IgD-negative memory B cell (primary cell): ENCODE data around the gene NBEA. TPM values are rescaled to one million over a fixed set of nuclear protein-coding genes. Genes with fewer than 3 reads are reported as not detected.

Experiments
- H3K27ac Mint-ChIP-seq, 3 donors: one replicate each; pipeline ENCODE4 v1.8.0; 2020 to 2022; ENCODE audit warnings: mild to moderate bottlenecking in 3 of 3, mixed read lengths in 3 of 3, moderate library complexity in 1 of 3
- H3K27me3 Mint-ChIP-seq: one replicate; pipeline ENCODE4 v1.8.0; 2021; ENCODE audit warnings: mixed read lengths
- H3K36me3 Mint-ChIP-seq: one replicate; pipeline ENCODE4 v1.8.0; 2020; ENCODE audit warnings: mild to moderate bottlenecking, mixed read lengths
- H3K4me1 Mint-ChIP-seq, 3 donors: one replicate each; pipeline ENCODE4 v1.8.0; 2020 to 2022; ENCODE audit warnings: mixed read lengths in 3 of 3, mild to moderate bottlenecking in 1 of 3
- H3K4me3 Mint-ChIP-seq, 4 donors: one replicate each; pipeline ENCODE4 v1.8.0; 2020 to 2022; ENCODE audit warnings: mild to moderate bottlenecking in 4 of 4, mixed read lengths in 4 of 4, moderate library complexity in 3 of 4
- H3K9me3 Mint-ChIP-seq, 3 donors: one replicate each; pipeline ENCODE4 v1.8.0; 2020 to 2021; ENCODE audit warnings: mixed read lengths in 3 of 3, mild to moderate bottlenecking in 1 of 3
- polyA plus RNA-seq: library from polyadenylated mRNA; unstranded; fragments of 300-500 nt; fragmentation: Illumina TruSeq; gene quantifications from one replicate; pipeline ENCODE4 v1.2.3, GENCODE V29; 2021

NBEA gene
- polyA plus RNA-seq, 1 donor from 2014 or later = 0.61 TPM

- H3K27me3 Mint-ChIP-seq = no peaks in the 10 kb centered on the region
- peaks cover 0 to under 1% (median 0%) of the 10 kb centered on the region in 3 donors for H3K4me1 Mint-ChIP-seq
- H3K4me3 Mint-ChIP-seq = no peak overlapping the region
- peaks cover 2% of the 10 kb centered on the region for H3K36me3 Mint-ChIP-seq
- no peaks in the 10 kb centered on the region for H3K9me3 Mint-ChIP-seq
- no peak overlapping the region for H3K27ac Mint-ChIP-seq
Measured at GRCh38 chr13:35597451-35597850, 655.4 kb downstream of the NBEA start.

DNA sequence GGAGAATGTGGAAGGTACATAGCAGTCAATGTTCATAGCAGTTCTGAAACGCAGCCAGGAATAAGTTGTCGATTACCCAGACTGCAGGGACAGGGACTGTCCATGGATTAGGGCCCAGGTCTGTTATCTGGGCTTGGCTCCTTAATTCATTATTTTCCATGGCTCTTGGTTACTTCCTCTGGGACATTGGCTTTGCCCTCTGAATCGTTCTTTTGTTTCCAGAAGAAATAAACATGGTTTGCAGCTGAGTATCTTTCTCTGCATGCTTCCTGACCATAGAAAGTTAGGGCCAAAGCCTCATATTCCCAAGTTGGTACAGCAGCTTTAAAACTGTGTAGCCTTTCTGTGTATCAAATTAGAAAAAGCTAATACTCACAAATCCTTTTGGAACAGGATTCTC is 656.2 kb downstream of the NBEA start:
- Mint-ChIP-seq H3K4me1 (no peaks in the 10 kb centered on the region), H3K27ac (no peak overlapping the region), H3K4me3 (no peak overlapping the region), H3K9me3 (peaks cover 0 to 2% (median 0%) of the 10 kb centered on the region in 3 donors), H3K36me3 (peaks cover 2% of the 10 kb centered on the region), H3K27me3 (no peaks in the 10 kb centered on the region)

DNA sequence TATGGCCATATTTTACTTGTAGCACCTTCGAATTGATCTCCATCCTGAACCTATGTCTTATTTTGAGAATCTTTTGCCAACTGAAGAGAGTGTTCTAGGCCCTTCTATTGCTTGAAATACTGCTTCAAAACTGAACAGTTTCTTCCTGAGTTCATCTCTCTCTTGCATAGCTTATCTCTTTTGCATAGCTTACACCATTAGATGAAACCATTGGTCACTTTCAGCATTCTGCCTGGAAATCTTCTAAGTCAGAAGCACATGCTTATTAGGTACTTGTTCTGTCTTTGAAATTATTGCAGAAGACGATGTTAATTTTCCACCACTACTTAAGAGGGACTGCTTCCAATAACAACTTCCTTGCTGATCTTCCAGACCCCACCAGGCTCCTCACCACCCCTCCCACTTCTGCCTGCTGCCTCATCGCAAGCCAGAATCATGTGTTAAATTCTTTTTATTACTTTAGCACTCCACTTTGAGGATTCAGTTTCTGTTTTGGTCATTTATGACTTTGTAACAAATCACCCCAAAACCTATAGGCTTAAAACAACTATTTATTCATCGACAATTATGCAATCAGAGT is 656.8 kb downstream of the NBEA start:
- H3K9me3 Mint-ChIP-seq = peaks cover 0 to 2% (median 0%) of the 10 kb centered on the region in 3 donors
- H3K4me3 Mint-ChIP-seq = no peak overlapping the region

DNA sequence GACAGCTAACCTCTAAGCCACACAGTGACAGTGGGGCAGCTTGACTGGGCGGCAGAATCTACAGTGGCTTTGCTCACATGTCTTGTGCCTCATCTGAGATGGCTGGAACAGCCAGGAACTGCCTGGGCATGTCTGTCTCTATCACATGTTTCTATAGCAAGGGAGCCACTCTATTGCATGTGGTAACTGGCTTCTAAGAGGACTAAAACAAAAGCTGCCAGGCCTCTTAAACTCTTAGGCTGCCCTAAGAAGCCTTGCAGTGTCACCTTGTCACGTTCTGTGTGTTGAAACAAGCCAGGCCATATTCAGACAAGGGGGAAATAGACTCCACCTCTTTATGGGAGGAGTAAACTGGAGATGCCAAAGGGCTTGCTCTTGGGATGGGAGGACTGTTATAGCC is 657.3 kb downstream of the NBEA start:
- no peaks in the 10 kb centered on the region for H3K27me3 Mint-ChIP-seq
- peaks cover 0 to 2% (median 0%) of the 10 kb centered on the region in 3 donors for H3K9me3 Mint-ChIP-seq
- no peak overlapping the region for H3K4me3 Mint-ChIP-seq
- H3K4me1 Mint-ChIP-seq = no peaks in the 10 kb centered on the region
- H3K36me3 Mint-ChIP-seq = peaks cover 2% of the 10 kb centered on the region
- H3K27ac Mint-ChIP-seq = no peak overlapping the region

More for the DNA sequence above, 656.8 kb downstream of the NBEA start:
- Mint-ChIP-seq H3K27ac (no peak overlapping the region), H3K36me3 (peaks cover 2% of the 10 kb centered on the region), H3K27me3 (no peaks in the 10 kb centered on the region), H3K4me1 (no peaks in the 10 kb centered on the region)

DNA sequence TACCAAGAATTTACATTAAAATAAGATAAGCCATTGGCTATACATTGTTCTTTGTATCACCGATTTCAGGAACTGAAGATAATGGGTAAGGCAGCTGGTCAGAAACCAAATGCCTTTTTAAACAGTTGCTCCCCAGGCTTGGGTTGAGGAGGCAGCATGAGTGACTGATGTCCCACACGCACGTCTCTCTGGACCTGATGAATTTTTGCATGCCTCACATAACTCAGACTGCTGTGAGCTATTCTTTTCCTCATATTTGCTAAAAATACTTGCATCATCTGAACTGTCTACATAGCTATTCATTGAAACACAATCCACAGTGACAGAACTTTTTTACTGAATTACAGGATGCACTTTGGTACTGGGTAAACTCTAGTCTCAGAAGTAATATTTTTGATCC is 658.1 kb downstream of the NBEA start:
- no peaks in the 10 kb centered on the region for H3K4me1 Mint-ChIP-seq
- H3K9me3 Mint-ChIP-seq = peaks cover 0 to 2% (median 0%) of the 10 kb centered on the region in 3 donors
- no peak overlapping the region for H3K27ac Mint-ChIP-seq
- H3K27me3 Mint-ChIP-seq = no peaks in the 10 kb centered on the region
- no peak overlapping the region for H3K4me3 Mint-ChIP-seq
- peaks cover 2% of the 10 kb centered on the region for H3K36me3 Mint-ChIP-seq

DNA sequence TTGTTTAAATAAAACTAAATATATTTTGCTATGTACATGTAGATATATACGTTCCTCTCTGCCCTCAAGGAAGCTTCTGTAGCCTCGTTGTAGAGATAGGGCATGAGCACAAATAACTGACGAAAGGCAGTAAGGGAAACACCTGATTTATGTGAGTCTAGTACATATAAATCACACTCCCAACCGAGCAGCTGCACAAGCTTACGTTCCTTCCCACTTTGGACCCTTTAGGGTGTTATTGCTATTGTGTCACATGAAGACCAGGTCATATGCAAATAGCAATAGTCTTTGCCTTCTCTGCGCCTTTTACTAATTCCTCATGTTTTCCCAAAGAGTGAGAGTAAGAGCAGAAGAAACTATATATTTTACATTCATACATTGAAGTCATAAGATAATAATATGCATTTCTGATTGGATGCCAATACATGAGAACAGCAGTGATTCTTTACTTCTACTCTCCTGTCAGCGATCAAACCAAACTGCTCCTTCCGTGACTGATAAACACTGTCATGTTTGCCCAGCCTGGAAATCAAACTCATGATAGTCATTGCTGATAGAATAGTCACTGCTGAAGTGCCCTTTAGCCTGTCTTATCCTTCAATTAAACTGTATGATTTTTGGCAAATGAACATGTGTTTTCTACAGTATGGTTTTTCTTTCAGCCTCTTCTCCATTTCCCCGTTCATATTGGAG is 661.7 kb downstream of the NBEA start:
- Mint-ChIP-seq H3K9me3 (peaks cover 0 to 2% (median 0%) of the 10 kb centered on the region in 3 donors), H3K4me3 (no peak overlapping the region), H3K4me1 (no peaks in the 10 kb centered on the region), H3K36me3 (peaks cover 2% of the 10 kb centered on the region), H3K27ac (no peak overlapping the region), H3K27me3 (no peaks in the 10 kb centered on the region)

GRCh38 chr13:35614666-35615065 is 672.6 kb downstream of the NBEA start:
- no peak overlapping the region for H3K4me3 Mint-ChIP-seq
- H3K9me3 Mint-ChIP-seq = no peaks in the 10 kb centered on the region
- H3K27ac Mint-ChIP-seq = no peak overlapping the region
- H3K4me1 Mint-ChIP-seq = peaks cover 0 to 2% (median 2%) of the 10 kb centered on the region in 3 donors
- H3K27me3 Mint-ChIP-seq = no peaks in the 10 kb centered on the region
- H3K36me3 Mint-ChIP-seq = no peaks in the 10 kb centered on the region

GRCh38 chr13:35617420-35617819 is 675.4 kb downstream of the NBEA start:
- H3K4me1 Mint-ChIP-seq = peaks cover 0 to 2% (median 2%) of the 10 kb centered on the region in 3 donors
- H3K36me3 Mint-ChIP-seq = peaks cover 3% of the 10 kb centered on the region
- no peaks in the 10 kb centered on the region for H3K9me3 Mint-ChIP-seq
- no peak overlapping the region for H3K4me3 Mint-ChIP-seq
- H3K27ac Mint-ChIP-seq = no peak overlapping the region
- no peaks in the 10 kb centered on the region for H3K27me3 Mint-ChIP-seq

GRCh38 chr13:35618565-35619083 is 676.6 kb downstream of the NBEA start:
- Mint-ChIP-seq H3K36me3 (peaks cover 3% of the 10 kb centered on the region), H3K4me3 (no peak overlapping the region), H3K27ac (no peak overlapping the region), H3K9me3 (no peaks in the 10 kb centered on the region), H3K4me1 (peaks cover 0 to 2% (median 2%) of the 10 kb centered on the region in 3 donors), H3K27me3 (no peaks in the 10 kb centered on the region)

- H3K4me3 Mint-ChIP-seq = no peak overlapping the region
- peaks cover 0 to 2% (median 0%) of the 10 kb centered on the region in 3 donors for H3K4me1 Mint-ChIP-seq
- H3K27ac Mint-ChIP-seq = no peak overlapping the region
- H3K36me3 Mint-ChIP-seq = peaks cover 3% of the 10 kb centered on the region
- H3K27me3 Mint-ChIP-seq = no peaks in the 10 kb centered on the region
- H3K9me3 Mint-ChIP-seq = no peaks in the 10 kb centered on the region
Measured at GRCh38 chr13:35621989-35622388, 679.9 kb downstream of the NBEA start.

- Mint-ChIP-seq H3K9me3 (no peaks in the 10 kb centered on the region), H3K36me3 (no peaks in the 10 kb centered on the region), H3K27ac (no peak overlapping the region), H3K27me3 (no peaks in the 10 kb centered on the region), H3K4me1 (no peaks in the 10 kb centered on the region), H3K4me3 (no peak overlapping the region)
Measured at GRCh38 chr13:35629026-35629425, 687.0 kb downstream of the NBEA start.

DNA sequence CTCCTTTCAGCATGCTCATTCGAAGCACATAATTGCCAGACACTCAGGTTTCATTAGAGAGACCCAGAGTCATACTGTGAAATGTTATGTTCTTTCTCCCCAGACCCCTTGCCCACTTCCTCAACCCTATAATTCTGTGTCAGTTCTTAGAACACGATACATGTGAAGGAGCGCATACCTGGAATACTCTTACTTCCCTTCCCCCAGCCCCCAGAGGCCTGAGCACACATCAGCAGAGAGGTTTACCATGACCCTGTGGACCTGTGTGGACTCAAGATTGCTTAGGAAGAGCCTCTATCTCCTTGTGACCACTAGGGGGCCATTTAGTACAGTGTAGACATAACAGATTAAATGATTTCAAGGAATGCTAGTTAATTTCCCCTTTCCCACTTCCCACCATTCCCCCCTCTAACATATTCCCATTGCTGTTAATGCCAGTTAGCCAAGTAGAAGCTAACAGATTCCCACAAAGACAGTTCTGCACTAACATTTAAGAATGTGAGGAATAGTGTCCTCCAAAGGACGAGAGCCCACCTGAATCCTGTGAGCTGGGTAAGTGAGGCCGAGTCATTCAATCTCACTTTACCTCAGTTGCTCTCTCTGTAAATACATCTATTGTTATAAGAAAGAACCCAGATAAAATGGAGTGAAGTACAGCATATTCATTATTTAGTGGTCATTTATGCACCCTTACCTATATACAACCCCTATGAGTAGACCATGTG is 688.6 kb downstream of the NBEA start:
- Mint-ChIP-seq H3K36me3 (no peaks in the 10 kb centered on the region), H3K9me3 (no peaks in the 10 kb centered on the region), H3K27me3 (no peaks in the 10 kb centered on the region), H3K4me3 (no peak overlapping the region), H3K27ac (no peak overlapping the region), H3K4me1 (no peaks in the 10 kb centered on the region)

DNA sequence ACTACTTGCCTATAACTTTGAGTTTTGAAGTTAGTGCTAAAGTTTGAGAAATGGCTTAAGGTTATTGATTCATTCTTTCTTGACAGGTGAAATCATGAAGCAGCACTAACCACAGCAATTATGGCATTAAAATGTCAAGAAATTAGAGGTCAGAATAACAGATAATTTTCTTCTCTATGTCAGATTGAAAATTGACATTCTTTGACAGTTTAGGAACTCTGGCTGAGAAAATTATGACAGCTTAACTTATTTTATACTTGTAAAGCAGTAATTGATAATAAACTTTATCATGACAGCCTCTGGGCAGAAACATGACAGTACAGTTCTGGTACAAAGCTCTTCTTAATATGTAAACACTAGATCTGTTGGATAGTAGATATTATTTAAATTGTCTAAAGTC is 689.6 kb downstream of the NBEA start:
- H3K36me3 Mint-ChIP-seq = no peaks in the 10 kb centered on the region
- H3K4me1 Mint-ChIP-seq = peaks cover 0 to 2% (median 0%) of the 10 kb centered on the region in 3 donors
- no peak overlapping the region for H3K27ac Mint-ChIP-seq
- no peaks in the 10 kb centered on the region for H3K9me3 Mint-ChIP-seq
- H3K27me3 Mint-ChIP-seq = no peaks in the 10 kb centered on the region
- H3K4me3 Mint-ChIP-seq = no peak overlapping the region

GRCh38 chr13:35643625-35644024 is 701.6 kb downstream of the NBEA start:
- Mint-ChIP-seq H3K36me3 (peaks cover 2% of the 10 kb centered on the region), H3K4me1 (peaks cover 0 to 2% (median 0%) of the 10 kb centered on the region in 3 donors), H3K4me3 (no peak overlapping the region), H3K27ac (no peak overlapping the region), H3K9me3 (no peaks in the 10 kb centered on the region), H3K27me3 (no peaks in the 10 kb centered on the region)

- peaks cover 2% of the 10 kb centered on the region for H3K36me3 Mint-ChIP-seq
- peaks cover 0 to 2% (median 0%) of the 10 kb centered on the region in 3 donors for H3K9me3 Mint-ChIP-seq
Measured at GRCh38 chr13:35646056-35646774, 704.1 kb downstream of the NBEA start.

More at GRCh38 chr13:35646056-35646774, 704.1 kb downstream of the NBEA start:
- no peaks in the 10 kb centered on the region for H3K27me3 Mint-ChIP-seq
- H3K4me3 Mint-ChIP-seq = no peak overlapping the region
- no peak overlapping the region for H3K27ac Mint-ChIP-seq
- peaks cover 0 to 2% (median 0%) of the 10 kb centered on the region in 3 donors for H3K4me1 Mint-ChIP-seq
